Inflammatory macrophage treated with lipopolysaccharide for 1 hour (primary cell): ENCODE measurements around the gene ZNF384.
A peak's percentile ranks its signal among the peaks of the same experiment; 100 is the strongest.

Experiments
- DNase-seq, 2 donors: peaks; one replicate each; pipeline ENCODE4 v3.0.0-alpha.2; 2020 to 2022

Gene ZNF384

GRCh38 chr12:6620137-6620884 is 68.9 kb downstream of the ZNF384 start:
- DNase-seq: peak; percentile 56 to 84

GRCh38 chr12:6618483-6619225 is 70.5 kb downstream of the ZNF384 start:
- no peak for DNase-seq
